B cell (primary cell): ENCODE measurements around the gene ARHGAP45. TPM values are rescaled to one million over a fixed set of nuclear protein-coding genes. Genes with fewer than 3 reads are reported as not detected.

ENCODE experiments used
- ATAC-seq: fragments of 200-7000 bp; cut with Tn5 transposase; one replicate; pipeline ENCODE4 v1.10.0; 2021; ENCODE audit warnings: low read depth, mild to moderate bottlenecking, moderate number of reproducible peaks, moderate library complexity
- CTCF ChIA-PET: fragments of 350-600 bp; sonication (Branson Sonifier 250); formaldehyde crosslinking; loops from one replicate; lab custom pipeline; 2021; ENCODE audit warnings: antibody characterized with exemption, inconsistent platforms; lab: Charles Lee
- POLR2A ChIA-PET: fragments of 350-600 bp; sonication (Branson Sonifier 250); formaldehyde crosslinking; loops from one replicate; lab custom pipeline; 2021; ENCODE audit warnings: antibody characterized with exemption; lab: Charles Lee
- DNase-seq: peaks from one replicate; pipeline ENCODE4 v3.0.0; 2013
- H2AFZ ChIP-seq: 2 replicates; pipeline ENCODE4 v1.6.1; 2012; ENCODE audit warnings: mild to moderate bottlenecking, low read depth, low read length; ENCODE audit not compliant: insufficient read depth, poor library complexity, severe bottlenecking
- H3K27ac ChIP-seq, 2 donors: 1 replicate in 1 of 2; 2 replicates in 1 of 2; pipeline ENCODE4 v1.5.1; 2012 to 2013; ENCODE audit warnings: low read length in 2 of 2, mild to moderate bottlenecking in 2 of 2, moderate library complexity in 1 of 2
- H3K27me3 ChIP-seq, 4 experiments: fragments of 200-600 bp in 1 of 4; sonication (generic) in 1 of 4; replicated peaks in 1 of 4; 1 replicate in 2 of 4; 2 replicates in 2 of 4; pipeline versions ENCODE4 v1.6.1 to v1.7.0; 2013 to 2016; ENCODE audit warnings: low read length in 3 of 4, mild to moderate bottlenecking in 2 of 4, mixed read lengths in 1 of 4, moderate library complexity in 1 of 4; ENCODE audit not compliant: insufficient read depth in 4 of 4, control insufficient read depth in 3 of 4; ENCODE audit errors: control extremely low read depth in 1 of 4
- H3K36me3 ChIP-seq, 2 experiments: replicated peaks in 1 of 2; 1 replicate in 1 of 2; 2 replicates in 1 of 2; pipeline versions ENCODE4 v1.6.1 to v1.7.1; 2013; ENCODE audit warnings: low read length in 1 of 2; ENCODE audit not compliant: insufficient read depth in 2 of 2, control insufficient read depth in 1 of 2; ENCODE audit errors: control extremely low read depth in 1 of 2, extremely low read depth in 1 of 2
- H3K4me1 ChIP-seq, 2 donors: fragments of 200-600 bp in 1 of 2; sonication (generic) in 1 of 2; 1 replicate in 1 of 2; 2 replicates in 1 of 2; pipeline versions ENCODE4 v1.5.1 to v1.6.1; 2013 to 2017; ENCODE audit warnings: low read length in 2 of 2; ENCODE audit not compliant: control insufficient read depth in 2 of 2, insufficient read depth in 2 of 2
- H3K4me2 ChIP-seq: replicated peaks from 2 replicates; pipeline ENCODE3; 2012; ENCODE audit warnings: mild to moderate bottlenecking, low read depth, low read length; ENCODE audit not compliant: poor library complexity, severe bottlenecking
- H3K4me3 ChIP-seq, 5 experiments: fragments of 200-600 bp in 1 of 5; sonication (generic) in 1 of 5; 1 replicate in 3 of 5; 2 replicates in 2 of 5; pipeline versions ENCODE4 v1.5.1 to v1.7.0; 2011 to 2016; ENCODE audit warnings: low read length in 4 of 5, mild to moderate bottlenecking in 4 of 5, low read depth in 2 of 5, control low read depth in 1 of 5, moderate library complexity in 1 of 5; ENCODE audit not compliant: insufficient read depth in 1 of 5; ENCODE audit errors: control extremely low read depth in 1 of 5, extremely low read depth in 1 of 5
- H3K79me2 ChIP-seq: fragments of 200-600 bp; sonication (generic); one replicate; pipeline ENCODE4 v1.6.0; 2016; ENCODE audit warnings: low read length; ENCODE audit not compliant: control insufficient read depth, insufficient read depth
- H3K9ac ChIP-seq: fragments of 200-600 bp; sonication (generic); 2 replicates; pipeline ENCODE4 v1.6.1; 2017; ENCODE audit warnings: mild to moderate bottlenecking, low read length, moderate library complexity
- H3K9me3 ChIP-seq, 3 donors: one replicate each; pipeline versions ENCODE4 v1.6.1 to v1.7.1; 2013; ENCODE audit warnings: low read length in 2 of 3; ENCODE audit not compliant: control insufficient read depth in 2 of 3, insufficient read depth in 1 of 3; ENCODE audit errors: control extremely low read depth in 1 of 3
- H4K20me1 ChIP-seq: 2 replicates; pipeline ENCODE4 v1.6.0; 2012; ENCODE audit warnings: mild to moderate bottlenecking, low read length; ENCODE audit not compliant: insufficient read depth, control insufficient read depth, poor library complexity, severe bottlenecking
- H3K27ac Mint-ChIP-seq: one replicate; pipeline ENCODE4 v1.8.0; 2021; ENCODE audit warnings: mixed read lengths
- H3K27me3 Mint-ChIP-seq: one replicate; pipeline ENCODE4 v1.8.0; 2021; ENCODE audit warnings: mixed read lengths
- H3K4me1 Mint-ChIP-seq: one replicate; pipeline ENCODE4 v1.8.0; 2021; ENCODE audit warnings: mixed read lengths
- H3K4me3 Mint-ChIP-seq: one replicate; pipeline ENCODE4 v1.8.0; 2021; ENCODE audit warnings: mixed read lengths
- H3K9me3 Mint-ChIP-seq: one replicate; pipeline ENCODE4 v1.8.0; 2022; ENCODE audit warnings: mixed read lengths; ENCODE audit not compliant: insufficient read depth
- EZH2 ChIP-seq: IDR thresholded peaks from 2 replicates; pipeline ENCODE4 v1.6.1; 2012; ENCODE audit warnings: borderline replicate concordance, low read depth, mild to moderate bottlenecking, moderate library complexity, low read length; ENCODE audit not compliant: insufficient read depth, poor library complexity, severe bottlenecking
- WGBS: methylation state at CpG from one replicate; pipeline ENCODE4 v1.1.5; 2013; ENCODE audit warnings: missing lambda C conversion rate; ENCODE audit not compliant: insufficient coverage; 5-methylcytosine and 5-hydroxymethylcytosine counted together
- intact Hi-C: fragments of 100-400 bp; cut with micrococcal nuclease; formaldehyde crosslinking; loops from one replicate; pipeline ENCODE4 v1.10.0; 2022
- polyA plus RNA-seq: library from polyadenylated mRNA; depleted of rRNA; stranded (reverse); fragments of >200 nt; gene quantifications from 2 replicates; pipeline ENCODE4 v1.2.3, GENCODE V29; 2012
- total RNA-seq, 2 donors: library from RNA; stranded (reverse); fragments of 120-200 nt in 1 of 2; gene quantifications; 1 replicate in 1 of 2; 2 replicates in 1 of 2; pipeline versions ENCODE4 v1.2.3 to v1.2.4, GENCODE V29; 2013 to 2022
- TF ChIP-seq, protein P1 (sequence below): fragments of 200-600 bp; IDR thresholded peaks from one replicate; pipeline ENCODE4 v1.8.0; 2022; ENCODE audit warnings: antibody characterized with exemption, mild to moderate bottlenecking

Gene ARHGAP45
- total and polyA plus RNA-seq, 2 donors (not counting 1 experiment from before 2014, with no cell fraction given): 488 to 490 TPM

DNA sequence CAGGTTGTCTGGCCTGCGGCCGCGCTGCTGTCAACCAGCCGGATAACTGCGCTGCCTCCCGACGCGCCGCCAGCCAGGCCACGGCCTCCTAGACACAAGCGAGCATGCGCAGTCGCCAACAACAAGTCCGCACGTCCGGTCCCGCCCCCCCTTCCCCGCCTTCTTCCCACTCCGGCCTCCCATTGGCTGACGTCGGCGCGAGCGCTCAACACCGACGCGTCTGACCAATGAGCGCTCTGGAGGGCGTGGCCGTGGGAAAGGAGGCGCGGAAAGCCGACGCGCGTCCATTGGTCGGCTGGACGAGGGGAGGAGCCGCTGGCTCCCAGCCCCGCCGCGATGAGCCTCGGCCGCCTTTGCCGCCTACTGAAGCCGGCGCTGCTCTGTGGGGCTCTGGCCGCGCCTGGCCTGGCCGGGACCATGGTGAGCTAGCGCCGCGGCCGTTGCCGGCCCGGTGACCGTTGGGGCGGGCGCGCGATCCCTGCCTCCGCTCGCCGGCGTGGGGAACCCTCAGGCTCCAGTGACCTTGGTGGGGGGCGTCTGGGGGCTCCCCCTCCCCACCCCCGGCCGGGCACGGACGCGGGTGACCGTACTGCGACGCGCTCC lies 36.8 kb downstream of the ARHGAP45 start, which contains the start of gene GPX4:
GPX4 (plus strand) TSS at position 287 of the 603 bp plus-strand sequence; CDS start at position 337, 50 bp downstream.
- H3K4me2 ChIP-seq: peak within 1 kb of the TSS; percentile 96
- CTCF ChIA-PET: interaction anchor here (1.0 to 1.6 kb wide), 4 partner anchors 9 to 163 kb away, joined by 3 to 6 read pairs (median 3); no protein-coding TSS in a partner anchor
- peak within 1 kb of the TSS; percentile 27 for H2AFZ ChIP-seq

More for the DNA sequence above, 36.8 kb downstream of the ARHGAP45 start, which contains the start of gene GPX4:
- no peaks in the 10 kb centered on the region for H3K27me3 ChIP-seq
- POLR2A ChIA-PET: interaction anchor here (0.6 to 4.0 kb wide), 18 partner anchors 9 to 248 kb away, joined by 3 to 21 read pairs (median 6); partner anchors contain the start of genes ABCA7, ARHGAP45, CIRBP and POLR2E
- H3K27me3 Mint-ChIP-seq: no peaks in the 10 kb centered on the region
- H3K9me3 ChIP-seq: no peaks in the 10 kb centered on the region
- WGBS: under 1% methylated on average over 73 of the region's 75 CpGs
- H3K4me3 Mint-ChIP-seq: peak within 1 kb of the TSS; percentile 81
- peak within 1 kb of the TSS; percentile 94 for H3K27ac Mint-ChIP-seq
- H4K20me1 ChIP-seq: peaks cover 32% of the 10 kb centered on the region
- H3K9me3 Mint-ChIP-seq: no peaks in the 10 kb centered on the region
- TF ChIP-seq, protein P1, sequence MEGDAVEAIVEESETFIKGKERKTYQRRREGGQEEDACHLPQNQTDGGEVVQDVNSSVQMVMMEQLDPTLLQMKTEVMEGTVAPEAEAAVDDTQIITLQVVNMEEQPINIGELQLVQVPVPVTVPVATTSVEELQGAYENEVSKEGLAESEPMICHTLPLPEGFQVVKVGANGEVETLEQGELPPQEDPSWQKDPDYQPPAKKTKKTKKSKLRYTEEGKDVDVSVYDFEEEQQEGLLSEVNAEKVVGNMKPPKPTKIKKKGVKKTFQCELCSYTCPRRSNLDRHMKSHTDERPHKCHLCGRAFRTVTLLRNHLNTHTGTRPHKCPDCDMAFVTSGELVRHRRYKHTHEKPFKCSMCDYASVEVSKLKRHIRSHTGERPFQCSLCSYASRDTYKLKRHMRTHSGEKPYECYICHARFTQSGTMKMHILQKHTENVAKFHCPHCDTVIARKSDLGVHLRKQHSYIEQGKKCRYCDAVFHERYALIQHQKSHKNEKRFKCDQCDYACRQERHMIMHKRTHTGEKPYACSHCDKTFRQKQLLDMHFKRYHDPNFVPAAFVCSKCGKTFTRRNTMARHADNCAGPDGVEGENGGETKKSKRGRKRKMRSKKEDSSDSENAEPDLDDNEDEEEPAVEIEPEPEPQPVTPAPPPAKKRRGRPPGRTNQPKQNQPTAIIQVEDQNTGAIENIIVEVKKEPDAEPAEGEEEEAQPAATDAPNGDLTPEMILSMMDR: no peak
- TF ChIP-seq EZH2: no peak
- H3K4me1 ChIP-seq: peaks cover 26 to 58% of the 10 kb centered on the region in 2 donors
- H3K4me3 ChIP-seq: peak within 1 kb of the TSS; percentile 42 to 90 (median 80)
- peak; percentile 100 for DNase-seq
- H3K9ac ChIP-seq: peak within 1 kb of the TSS; percentile 99
- peak; percentile 86 for ATAC-seq
- peak within 1 kb of the TSS; percentile 88 to 100 for H3K27ac ChIP-seq
- peaks cover 38% of the 10 kb centered on the region for H3K4me1 Mint-ChIP-seq
- H3K36me3 ChIP-seq: peaks cover 0 to 17% of the 10 kb centered on the region in 2 experiments
- peaks cover 6% of the 10 kb centered on the region for H3K79me2 ChIP-seq
- intact Hi-C loops: loop anchor here (1.0 to 5.0 kb wide), 7 partner anchors 9 to 163 kb away; partner anchors contain the start of genes ABCA7, ARHGAP45, ATP5F1D and CIRBP
